ENCODE results near the gene TEX2. TPM values are rescaled to one million over a fixed set of nuclear protein-coding genes. Genes with fewer than 3 reads are reported as not detected.

The TEX2 gene
- total and polyA plus RNA-seq, 2 experiments from 2014 or later = 26.9 to 37.0 TPM

DNA sequence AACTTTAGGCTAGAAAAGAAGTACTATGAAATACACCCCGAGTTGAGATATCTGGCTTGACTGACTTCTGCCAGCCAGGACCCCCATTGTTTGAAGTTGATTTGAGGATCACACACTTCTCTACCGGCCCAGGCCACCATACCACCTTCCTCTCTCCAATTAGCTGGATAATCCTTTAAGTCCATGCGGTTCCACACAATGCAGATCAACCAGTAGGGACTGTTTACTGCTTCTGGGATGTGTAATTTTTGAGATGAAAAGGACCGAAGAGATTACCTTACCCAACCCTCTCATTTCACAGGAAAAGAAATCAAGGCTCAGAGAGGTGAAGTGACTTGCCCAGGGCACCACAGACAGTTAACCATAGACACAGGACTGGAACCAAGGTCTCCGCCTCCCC, 153.7 kb downstream of the TEX2 start:
- Histone ChIP-seq H3K9me3 (ENCODE audit: low read depth) (no peaks in the 10 kb centered on the region), H3K4me2 (ENCODE audit: unreplicated experiment) (no peak overlapping the region), H3K27me3 (replicated peaks; ENCODE audit: insufficient read depth) (no peaks in the 10 kb centered on the region), H2AFZ (no peak overlapping the region), H3K4me3 (no peak overlapping the region), H3K4me1 (ENCODE audit: insufficient read depth) (peaks cover 5% of the 10 kb centered on the region; the same call in 1 of the 2 replicates), H3K27ac (no peak overlapping the region), H3K79me2 (ENCODE audit: insufficient read depth) (peaks cover 96% of the 10 kb centered on the region), H3K9me2 (ENCODE audit: insufficient read depth) (no peaks in the 10 kb centered on the region), H3K9ac (no peak overlapping the region), H3F3A (ENCODE audit: insufficient read depth) (peaks cover 6% of the 10 kb centered on the region), H3K36me3 (ENCODE audit: low read depth) (no peaks in the 10 kb centered on the region), H4K20me1 (ENCODE audit: insufficient read depth) (no peaks in the 10 kb centered on the region)
- in situ Hi-C loops (cut with MboI) = no loop called here
- no peak for TF ChIP-seq EZH2 (IDR thresholded peaks at IDR 0.05; ENCODE audit: insufficient read depth, poor library complexity, severe bottlenecking)
- TF ChIP-seq EZH2phosphoT487 (IDR thresholded peaks at IDR 0.05; ENCODE audit: insufficient read depth, low read depth) = no peak
- no peak for DNase-seq
- 89 to 91% methylated on average over 5 of the region's 5 CpGs for WGBS, 2 experiments (ENCODE audit: low coverage in 1 of 2, low lambda C conversion rate in 2 of 2, missing lambda C conversion rate in 2 of 2)

DNA sequence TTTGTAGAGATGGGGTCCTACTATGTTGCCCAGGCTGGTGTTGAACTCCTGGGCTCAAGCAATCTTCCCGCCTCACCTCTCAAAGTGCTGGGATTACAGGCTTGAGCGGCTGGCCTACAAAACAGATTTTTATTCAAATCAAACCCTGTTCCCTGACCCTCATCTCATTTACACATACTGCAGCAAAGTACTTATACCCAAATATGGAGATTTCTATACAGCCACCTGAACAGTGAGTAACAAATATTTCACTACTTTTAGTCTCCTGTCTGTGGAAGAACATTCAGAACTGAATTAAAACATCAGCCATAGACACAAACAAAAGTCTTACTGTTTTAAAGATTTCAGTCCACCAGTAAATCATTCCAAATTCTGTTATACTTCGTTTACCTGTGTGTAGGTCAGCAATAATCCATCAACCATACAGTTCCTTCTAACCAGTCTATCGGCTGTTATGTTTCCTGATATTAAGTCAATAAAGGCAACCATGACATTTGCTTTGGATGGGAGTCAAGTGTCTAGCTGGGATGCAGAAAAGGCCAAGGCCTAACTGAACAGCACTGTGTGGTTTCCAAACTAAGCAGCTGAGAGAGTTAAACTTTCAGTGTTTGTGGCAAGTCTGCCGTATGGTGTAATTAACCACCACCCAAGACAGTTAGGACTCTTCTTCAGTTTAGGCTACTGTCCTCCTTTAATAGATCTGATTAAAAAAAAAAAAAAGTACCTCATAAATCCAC, 155.4 kb downstream of the TEX2 start:
- WGBS, 2 experiments (ENCODE audit: low coverage in 1 of 2, low lambda C conversion rate in 2 of 2, missing lambda C conversion rate in 2 of 2) = 75 to 83% methylated on average over 5 of the region's 5 CpGs
- Histone ChIP-seq H4K20me1 (ENCODE audit: insufficient read depth) (no peaks in the 10 kb centered on the region), H3K9ac (no peak overlapping the region), H3K4me2 (ENCODE audit: unreplicated experiment) (no peak overlapping the region), H3K4me1 (ENCODE audit: insufficient read depth) (peaks cover 11% of the 10 kb centered on the region; the same call in 1 of the 2 replicates), H3K36me3 (ENCODE audit: low read depth) (no peaks in the 10 kb centered on the region), H3F3A (ENCODE audit: insufficient read depth) (no peaks in the 10 kb centered on the region), H3K4me3 (no peak overlapping the region), H3K9me2 (ENCODE audit: insufficient read depth) (no peaks in the 10 kb centered on the region), H3K9me3 (ENCODE audit: low read depth) (no peaks in the 10 kb centered on the region), H3K27ac (no peak overlapping the region), H2AFZ (no peak overlapping the region), H3K27me3 (replicated peaks; ENCODE audit: insufficient read depth) (no peaks in the 10 kb centered on the region), H3K79me2 (ENCODE audit: insufficient read depth) (peaks cover 93% of the 10 kb centered on the region)
- no peak for TF ChIP-seq EZH2phosphoT487 (IDR thresholded peaks at IDR 0.05; ENCODE audit: insufficient read depth, low read depth)
- TF ChIP-seq EZH2 (IDR thresholded peaks at IDR 0.05; ENCODE audit: insufficient read depth, poor library complexity, severe bottlenecking) = no peak
- DNase-seq = no peak
- in situ Hi-C loops (cut with MboI) = no loop called here

DNA sequence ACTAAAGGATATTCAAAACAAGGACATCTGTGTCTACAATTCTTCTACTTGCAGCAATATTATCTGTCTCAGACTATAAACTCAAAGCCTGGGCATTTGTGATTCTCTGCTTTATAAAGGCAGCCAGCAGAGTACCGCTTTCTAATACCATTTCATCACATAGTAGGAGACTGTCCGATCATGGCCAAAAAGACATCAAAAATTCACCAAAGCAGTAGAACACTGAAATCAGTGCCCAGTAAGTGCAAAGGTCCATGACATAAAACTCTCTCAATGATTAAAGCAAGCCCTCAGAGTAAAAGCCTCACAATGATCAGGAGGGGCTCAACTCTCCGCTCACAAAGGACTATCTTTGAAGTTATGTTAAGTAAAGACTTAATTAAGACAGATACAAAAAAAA, 156.1 kb downstream of the TEX2 start:
- Histone ChIP-seq H3K9me3 (ENCODE audit: low read depth) (no peaks in the 10 kb centered on the region), H3K36me3 (ENCODE audit: low read depth) (no peaks in the 10 kb centered on the region), H2AFZ (no peak overlapping the region), H3K79me2 (ENCODE audit: insufficient read depth) (peaks cover 93% of the 10 kb centered on the region), H3K4me1 (ENCODE audit: insufficient read depth) (peaks cover 11% of the 10 kb centered on the region; the same call in 1 of the 2 replicates), H3K4me3 (no peak overlapping the region), H3F3A (ENCODE audit: insufficient read depth) (no peaks in the 10 kb centered on the region), H3K9ac (no peak overlapping the region), H3K9me2 (ENCODE audit: insufficient read depth) (no peaks in the 10 kb centered on the region), H4K20me1 (ENCODE audit: insufficient read depth) (no peaks in the 10 kb centered on the region), H3K27me3 (replicated peaks; ENCODE audit: insufficient read depth) (no peaks in the 10 kb centered on the region), H3K27ac (no peak overlapping the region), H3K4me2 (ENCODE audit: unreplicated experiment) (no peak overlapping the region)
- no peak for TF ChIP-seq EZH2 (IDR thresholded peaks at IDR 0.05; ENCODE audit: insufficient read depth, poor library complexity, severe bottlenecking)
- no peak for TF ChIP-seq EZH2phosphoT487 (IDR thresholded peaks at IDR 0.05; ENCODE audit: insufficient read depth, low read depth)
- no peak for DNase-seq
- in situ Hi-C loops (cut with MboI) = no loop called here
- 97% methylated on average over 3 of the region's 3 CpGs for WGBS, 2 experiments (ENCODE audit: low coverage in 1 of 2, low lambda C conversion rate in 2 of 2, missing lambda C conversion rate in 2 of 2)

DNA sequence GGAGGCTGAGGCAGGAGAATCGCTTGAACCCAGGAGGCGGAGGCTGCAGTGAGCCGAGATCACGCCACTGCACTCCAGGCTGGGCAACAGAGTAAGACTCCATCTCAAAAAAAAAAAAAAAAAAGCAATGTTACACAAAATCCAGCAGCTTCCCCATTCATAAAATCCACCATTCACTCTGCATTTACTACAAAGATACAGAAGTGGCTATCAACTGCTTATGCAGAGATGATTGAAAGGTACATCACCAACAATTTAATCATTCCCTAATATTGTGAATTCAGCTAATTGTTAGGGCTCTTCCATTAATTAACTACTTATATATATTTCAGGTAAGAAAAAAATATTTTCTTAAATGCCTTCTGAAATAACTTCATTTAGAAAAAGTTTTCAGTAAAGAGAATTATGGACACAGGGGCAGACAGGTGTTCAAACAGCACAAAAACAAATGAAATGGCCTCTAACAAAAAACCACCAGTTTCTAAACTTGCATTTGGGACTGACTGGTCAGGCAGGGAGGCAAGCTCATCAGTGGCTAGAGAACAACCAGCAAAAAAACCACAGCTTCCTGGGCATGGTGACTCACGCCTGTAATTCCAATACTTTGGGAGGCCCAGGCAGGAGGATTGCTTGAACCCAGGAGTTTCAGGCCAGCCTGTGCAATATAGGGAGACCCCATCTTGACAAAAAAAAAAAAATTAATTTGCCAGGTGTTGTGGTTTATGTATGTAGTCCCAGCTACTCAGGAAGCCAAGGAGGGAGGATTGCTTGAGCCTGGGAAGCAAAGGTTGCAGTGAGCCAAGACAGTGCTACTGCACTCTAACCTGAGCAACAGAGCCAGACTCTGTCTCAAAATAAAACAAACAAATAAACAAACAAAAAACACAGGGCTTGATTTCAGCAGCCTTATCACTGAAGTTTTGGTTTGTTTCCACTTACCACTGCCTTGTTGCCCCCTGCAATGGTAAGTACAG, 159.4 kb downstream of the TEX2 start:
- Histone ChIP-seq H3K9me2 (ENCODE audit: insufficient read depth) (no peaks in the 10 kb centered on the region), H3K36me3 (ENCODE audit: low read depth) (no peaks in the 10 kb centered on the region), H3K79me2 (ENCODE audit: insufficient read depth) (peaks cover 95% of the 10 kb centered on the region), H3K9ac (no peak overlapping the region), H3K4me1 (ENCODE audit: insufficient read depth) (peaks cover 8% of the 10 kb centered on the region; the same call in 1 of the 2 replicates), H4K20me1 (ENCODE audit: insufficient read depth) (no peaks in the 10 kb centered on the region), H3K9me3 (ENCODE audit: low read depth) (no peaks in the 10 kb centered on the region), H3F3A (ENCODE audit: insufficient read depth) (no peaks in the 10 kb centered on the region), H2AFZ (no peak overlapping the region), H3K27ac (no peak overlapping the region), H3K27me3 (replicated peaks; ENCODE audit: insufficient read depth) (no peaks in the 10 kb centered on the region), H3K4me3 (no peak overlapping the region), H3K4me2 (ENCODE audit: unreplicated experiment) (no peak overlapping the region)
- WGBS, 2 experiments (ENCODE audit: low coverage in 1 of 2, low lambda C conversion rate in 2 of 2, missing lambda C conversion rate in 2 of 2) = 87 to 89% methylated on average over 5 of the region's 5 CpGs
- peak; percentile 68 for DNase-seq
- in situ Hi-C loops (cut with MboI) = no loop called here
- no peak for TF ChIP-seq EZH2 (IDR thresholded peaks at IDR 0.05; ENCODE audit: insufficient read depth, poor library complexity, severe bottlenecking)
- no peak for TF ChIP-seq EZH2phosphoT487 (IDR thresholded peaks at IDR 0.05; ENCODE audit: insufficient read depth, low read depth)

Measured in GM23248 (cell line).